ENCODE results near the gene STK11. TPM values are rescaled to one million over a fixed set of nuclear protein-coding genes. Genes with fewer than 3 reads are reported as not detected.
A peak's percentile ranks its signal among the peaks of the same experiment; 100 is the strongest.

Gene STK11
- total RNA-seq, 2 experiments from 2014 or later: 65.1 to 66.1 TPM

GRCh38 chr19:1249990-1250436 lies 44.4 kb downstream of the STK11 start:
- intact Hi-C loops (cut with micrococcal nuclease): loop anchor here (1.0 to 5.0 kb wide), 6 partner anchors 9 to 453 kb away; partner anchors contain the start of genes ARHGAP45, CIRBP, GPX4 and PTBP1
- Mint-ChIP-seq H3K27ac (no peak overlapping the region), H3K4me1 (ENCODE audit: low read depth) (peaks cover 12% of the 10 kb centered on the region), H3K36me3 (ENCODE audit: low read depth) (peaks cover 21% of the 10 kb centered on the region), H3K4me3 (peak overlapping the region; percentile 75), H3K27me3 (ENCODE audit: low read depth) (no peaks in the 10 kb centered on the region), H3K9me3 (no peaks in the 10 kb centered on the region)
- CTCF ChIA-PET: no interaction called here
- no peak for DNase-seq

- Mint-ChIP-seq H3K4me1 (ENCODE audit: low read depth) (peaks cover 12% of the 10 kb centered on the region), H3K27me3 (ENCODE audit: low read depth) (no peaks in the 10 kb centered on the region), H3K9me3 (no peaks in the 10 kb centered on the region), H3K36me3 (ENCODE audit: low read depth) (peaks cover 25% of the 10 kb centered on the region), H3K4me3 (peak overlapping the region; percentile 98), H3K27ac (peak overlapping the region; percentile 98)
- CTCF ChIA-PET: interaction anchor here (1.0 kb wide), 1 partner anchor 17 kb away, joined by 3 read pairs; no protein-coding TSS in a partner anchor
- DNase-seq: peak; percentile 54
- intact Hi-C loops (cut with micrococcal nuclease): loop anchor here (5.0 kb wide), 3 partner anchors 183 to 453 kb away; partner anchors contain the start of genes ARHGAP45 and PTBP1
These were observed 45.1 kb downstream of the STK11 start for GRCh38 chr19:1250437-1251260.

GRCh38 chr19:1251330-1252220 lies 46.0 kb downstream of the STK11 start:
- CTCF ChIA-PET: interaction anchor here (1.0 to 3.6 kb wide), 2 partner anchors 8 to 16 kb away, joined by 3 to 24 read pairs; no protein-coding TSS in a partner anchor
- H3K4me1 Mint-ChIP-seq (ENCODE audit: low read depth): peaks cover 16% of the 10 kb centered on the region

GRCh38 chr19:1252221-1252820 lies 46.7 kb downstream of the STK11 start:
- intact Hi-C loops (cut with micrococcal nuclease): loop anchor here (1.0 to 5.0 kb wide), 4 partner anchors 8 to 455 kb away; partner anchors contain the start of genes ARHGAP45 and PTBP1
- peak; percentile 89 for DNase-seq
- Mint-ChIP-seq H3K36me3 (ENCODE audit: low read depth) (peaks cover 26% of the 10 kb centered on the region), H3K4me3 (peak overlapping the region; percentile 98), H3K9me3 (no peaks in the 10 kb centered on the region), H3K27me3 (ENCODE audit: low read depth) (no peaks in the 10 kb centered on the region), H3K27ac (peak overlapping the region; percentile 98), H3K4me1 (ENCODE audit: low read depth) (peaks cover 17% of the 10 kb centered on the region)
- CTCF ChIA-PET: interaction anchor here (0.7 to 3.6 kb wide), 4 partner anchors 9 to 15 kb away, joined by 3 to 24 read pairs (median 8); no protein-coding TSS in a partner anchor

More at GRCh38 chr19:1251330-1252220, 46.0 kb downstream of the STK11 start:
- Mint-ChIP-seq H3K27ac (peak overlapping the region; percentile 98), H3K9me3 (no peaks in the 10 kb centered on the region), H3K36me3 (ENCODE audit: low read depth) (peaks cover 25% of the 10 kb centered on the region), H3K4me3 (peak overlapping the region; percentile 98), H3K27me3 (ENCODE audit: low read depth) (no peaks in the 10 kb centered on the region)
- DNase-seq: peak; percentile 82
- intact Hi-C loops (cut with micrococcal nuclease): loop anchor here (1.0 to 5.0 kb wide), 4 partner anchors 9 to 454 kb away; partner anchors contain the start of genes ARHGAP45 and PTBP1

GRCh38 chr19:1252821-1253513 lies 47.4 kb downstream of the STK11 start:
- Mint-ChIP-seq H3K9me3 (no peaks in the 10 kb centered on the region), H3K36me3 (ENCODE audit: low read depth) (peaks cover 30% of the 10 kb centered on the region), H3K4me3 (peak overlapping the region; percentile 98), H3K4me1 (ENCODE audit: low read depth) (peaks cover 23% of the 10 kb centered on the region), H3K27me3 (ENCODE audit: low read depth) (no peaks in the 10 kb centered on the region), H3K27ac (peak overlapping the region; percentile 98)
- intact Hi-C loops (cut with micrococcal nuclease): loop anchor here (1.0 to 5.0 kb wide), 4 partner anchors 7 to 456 kb away; partner anchors contain the start of genes ARHGAP45 and PTBP1
- CTCF ChIA-PET: interaction anchor here (0.7 to 3.6 kb wide), 5 partner anchors 9 to 27 kb away, joined by 3 to 24 read pairs (median 3); no protein-coding TSS in a partner anchor
- peak; percentile 94 for DNase-seq

GRCh38 chr19:1253514-1254080 lies 48.0 kb downstream of the STK11 start:
- Mint-ChIP-seq H3K4me3 (peak overlapping the region; percentile 98), H3K27ac (peak overlapping the region; percentile 98), H3K27me3 (ENCODE audit: low read depth) (no peaks in the 10 kb centered on the region), H3K36me3 (ENCODE audit: low read depth) (peaks cover 30% of the 10 kb centered on the region), H3K4me1 (ENCODE audit: low read depth) (peaks cover 28% of the 10 kb centered on the region), H3K9me3 (no peaks in the 10 kb centered on the region)
- intact Hi-C loops (cut with micrococcal nuclease): loop anchor here (5.0 kb wide), 3 partner anchors 186 to 456 kb away; partner anchors contain the start of genes ARHGAP45 and PTBP1
- CTCF ChIA-PET: interaction anchor here (1.0 to 3.6 kb wide), 4 partner anchors 8 to 26 kb away, joined by 3 to 24 read pairs (median 8); no protein-coding TSS in a partner anchor
- DNase-seq: no peak

- peak overlapping the region; percentile 70 for H3K27ac Mint-ChIP-seq
- H3K27me3 Mint-ChIP-seq (ENCODE audit: low read depth): no peaks in the 10 kb centered on the region
- DNase-seq: no peak
- no peaks in the 10 kb centered on the region for H3K9me3 Mint-ChIP-seq
- H3K4me3 Mint-ChIP-seq: no peak overlapping the region
- peaks cover 32% of the 10 kb centered on the region for H3K4me1 Mint-ChIP-seq (ENCODE audit: low read depth)
- CTCF ChIA-PET: interaction anchor here (1.0 to 3.6 kb wide), 2 partner anchors 10 to 26 kb away, joined by 3 to 24 read pairs; no protein-coding TSS in a partner anchor
- intact Hi-C loops (cut with micrococcal nuclease): loop anchor here (5.0 kb wide), 3 partner anchors 187 to 457 kb away; partner anchors contain the start of genes ARHGAP45 and PTBP1
- peaks cover 32% of the 10 kb centered on the region for H3K36me3 Mint-ChIP-seq (ENCODE audit: low read depth)
These were observed 48.5 kb downstream of the STK11 start for GRCh38 chr19:1254081-1254527.

GRCh38 chr19:1254530-1255185 lies 49.1 kb downstream of the STK11 start:
- H3K27ac Mint-ChIP-seq: peak overlapping the region; percentile 70
- peak overlapping the region; percentile 12 for H3K4me3 Mint-ChIP-seq

GRCh38 chr19:1255186-1256161 lies 49.9 kb downstream of the STK11 start:
- no peak overlapping the region for H3K4me3 Mint-ChIP-seq
- intact Hi-C loops (cut with micrococcal nuclease): no loop called here

More at GRCh38 chr19:1254530-1255185, 49.1 kb downstream of the STK11 start:
- Mint-ChIP-seq H3K27me3 (ENCODE audit: low read depth) (no peaks in the 10 kb centered on the region), H3K4me1 (ENCODE audit: low read depth) (peaks cover 37% of the 10 kb centered on the region), H3K36me3 (ENCODE audit: low read depth) (peaks cover 32% of the 10 kb centered on the region), H3K9me3 (no peaks in the 10 kb centered on the region)
- no peak for DNase-seq
- intact Hi-C loops (cut with micrococcal nuclease): loop anchor here (5.0 kb wide), 3 partner anchors 187 to 457 kb away; partner anchors contain the start of genes ARHGAP45 and PTBP1
- CTCF ChIA-PET: interaction anchor here (0.8 to 3.6 kb wide), 2 partner anchors 11 to 12 kb away, joined by 4 to 24 read pairs; no protein-coding TSS in a partner anchor

More at GRCh38 chr19:1255186-1256161, 49.9 kb downstream of the STK11 start:
- Mint-ChIP-seq H3K4me1 (ENCODE audit: low read depth) (peaks cover 38% of the 10 kb centered on the region), H3K27me3 (ENCODE audit: low read depth) (no peaks in the 10 kb centered on the region), H3K36me3 (ENCODE audit: low read depth) (peaks cover 30% of the 10 kb centered on the region), H3K27ac (peak overlapping the region; percentile 70), H3K9me3 (no peaks in the 10 kb centered on the region)
- CTCF ChIA-PET: interaction anchor here (0.8 to 3.6 kb wide), 4 partner anchors 11 to 12 kb away, joined by 4 to 24 read pairs (median 6); no protein-coding TSS in a partner anchor
- DNase-seq: no peak

Measured in activated naive CD4-positive, alpha-beta T cell treated with anti-CD3 and anti-CD28 coated beads for 36 hours (primary cell).